ENCODE data around the gene ERFE. TPM values are rescaled to one million over a fixed set of nuclear protein-coding genes. Genes with fewer than 3 reads are reported as not detected.

The ERFE gene
- total and polyA plus RNA-seq, 2 donors (not counting 3 experiments of a cell fraction or from before 2014, with no cell fraction given), result 0.65 to 1.2 TPM

- H3K27ac ChIP-seq (ENCODE audit: insufficient read depth, low read depth, low read length), result no peak overlapping the region
- ChIA-PET CTCF (interaction anchor here (0.7 to 1.0 kb wide), 3 partner anchors 10 to 204 kb away, joined by 3 to 5 read pairs (median 3); no protein-coding TSS in a partner anchor), POLR2A (interaction anchor here (0.7 kb wide), 1 partner anchor 11 kb away, joined by 7 read pairs; no protein-coding TSS in a partner anchor)
- H3K4me1 ChIP-seq (ENCODE audit: control insufficient read depth, extremely low read depth, insufficient read depth, low read length), result no peaks in the 10 kb centered on the region
- BruUV-seq (replicated peaks), result no TSS peak
- H3K4me3 ChIP-seq (replicated peaks in 1 of 3; ENCODE audit: insufficient read depth in 1 of 3, low read depth in 1 of 3, low read length in 3 of 3), result no peak overlapping the region
- DNase-seq (ENCODE audit: low read depth, low spot score), result no peak
- no peaks in the 10 kb centered on the region for H3K27me3 ChIP-seq (ENCODE audit: control insufficient read depth in 2 of 2, insufficient read depth in 2 of 2, low read length in 2 of 2)
- no peaks in the 10 kb centered on the region for H3K79me2 ChIP-seq (ENCODE audit: control insufficient read depth, insufficient read depth, low read length)
- no peak for FAIRE-seq
- H3K9ac ChIP-seq (replicated peaks; ENCODE audit: extremely low read depth, insufficient read depth, low read length), result no peak overlapping the region
- H4K20me1 ChIP-seq (replicated peaks; ENCODE audit: control insufficient read depth, extremely low read depth, insufficient read depth, low read length), result no peaks in the 10 kb centered on the region
- dilution Hi-C loops (cut with MboI; ENCODE audit: extremely low pct_ligation_motif_present, low sequenced_read_pairs), result no loop called here
- H3K9me1 ChIP-seq (replicated peaks; ENCODE audit: control insufficient read depth, extremely low read depth, insufficient read depth, low read length), result no peaks in the 10 kb centered on the region
- H3K9me3 ChIP-seq (replicated peaks; ENCODE audit: control insufficient read depth, insufficient read depth, low read length), result no peaks in the 10 kb centered on the region
- TF ChIP-seq FOS (IDR thresholded peaks at IDR 0.05; ENCODE audit: borderline replicate concordance, insufficient read depth, low read length) (no peak), POLR2A (IDR thresholded peaks at IDR 0.05; ENCODE audit: low read depth, low read length) (no peak), JUN (IDR thresholded peaks at IDR 0.05; ENCODE audit: borderline replicate concordance, insufficient read depth, insufficient read length, low read depth) (no peak), POLR2AphosphoS5 (IDR thresholded peaks at IDR 0.05; ENCODE audit: insufficient read depth, low read depth, low read length) (no peak), EZH2 (IDR thresholded peaks at IDR 0.05; ENCODE audit: borderline replicate concordance, low read depth, low read length, severe bottlenecking) (no peak), MYC (IDR thresholded peaks at IDR 0.05; ENCODE audit: low read depth, low read length) (no peak), MAX (IDR thresholded peaks at IDR 0.05; ENCODE audit: insufficient read depth, insufficient read length) (no peak), GATA2 (IDR thresholded peaks at IDR 0.05; ENCODE audit: insufficient read depth, insufficient read length, low read depth, low read length) (no peak)
- TF ChIP-seq, protein P1, sequence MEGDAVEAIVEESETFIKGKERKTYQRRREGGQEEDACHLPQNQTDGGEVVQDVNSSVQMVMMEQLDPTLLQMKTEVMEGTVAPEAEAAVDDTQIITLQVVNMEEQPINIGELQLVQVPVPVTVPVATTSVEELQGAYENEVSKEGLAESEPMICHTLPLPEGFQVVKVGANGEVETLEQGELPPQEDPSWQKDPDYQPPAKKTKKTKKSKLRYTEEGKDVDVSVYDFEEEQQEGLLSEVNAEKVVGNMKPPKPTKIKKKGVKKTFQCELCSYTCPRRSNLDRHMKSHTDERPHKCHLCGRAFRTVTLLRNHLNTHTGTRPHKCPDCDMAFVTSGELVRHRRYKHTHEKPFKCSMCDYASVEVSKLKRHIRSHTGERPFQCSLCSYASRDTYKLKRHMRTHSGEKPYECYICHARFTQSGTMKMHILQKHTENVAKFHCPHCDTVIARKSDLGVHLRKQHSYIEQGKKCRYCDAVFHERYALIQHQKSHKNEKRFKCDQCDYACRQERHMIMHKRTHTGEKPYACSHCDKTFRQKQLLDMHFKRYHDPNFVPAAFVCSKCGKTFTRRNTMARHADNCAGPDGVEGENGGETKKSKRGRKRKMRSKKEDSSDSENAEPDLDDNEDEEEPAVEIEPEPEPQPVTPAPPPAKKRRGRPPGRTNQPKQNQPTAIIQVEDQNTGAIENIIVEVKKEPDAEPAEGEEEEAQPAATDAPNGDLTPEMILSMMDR (IDR thresholded peaks at IDR 0.05; ENCODE audit: extremely low read depth in 1 of 2, insufficient read depth in 1 of 2, low read depth in 1 of 2, low read length in 2 of 2), result no peak
- intact Hi-C loops (cut with micrococcal nuclease), result no loop called here
- H3K4me2 ChIP-seq (ENCODE audit: insufficient read depth, low read length), result no peak overlapping the region
- H3K36me3 ChIP-seq (ENCODE audit: control insufficient read depth in 2 of 2, extremely low read depth in 1 of 2, insufficient read depth in 2 of 2, low read length in 2 of 2), result no peaks in the 10 kb centered on the region
- no peak overlapping the region for H2AFZ ChIP-seq (ENCODE audit: low read depth, low read length)
Measured at GRCh38 chr2:238127165-238128060, 31.4 kb upstream of the ERFE start.

All from endothelial cell of umbilical vein (primary cell).